22Rv1 (cell line): Measurements from ENCODE around the gene GRM1.

ENCODE experiments used
- H3K27ac ChIP-seq: fragments of 450-650 bp; 2 replicates; pipeline ENCODE4 v1.5.1; 2017
- CTCF ChIP-seq: fragments of 450-650 bp; IDR thresholded peaks from 2 replicates; pipeline ENCODE4 v1.5.1; 2017; ENCODE audit warnings: mild to moderate bottlenecking
- ZFX ChIP-seq: fragments of 450-650 bp; IDR thresholded peaks from 2 replicates; pipeline ENCODE4 v1.6.1; 2017; ENCODE audit warnings: antibody characterized with exemption, borderline replicate concordance

GRM1 gene

GRCh38 chr6:146113084-146113623, 84.3 kb downstream of the GRM1 start:
- H3K27ac ChIP-seq = no peak overlapping the region
- no peak for TF ChIP-seq ZFX
- no peak for TF ChIP-seq CTCF

DNA sequence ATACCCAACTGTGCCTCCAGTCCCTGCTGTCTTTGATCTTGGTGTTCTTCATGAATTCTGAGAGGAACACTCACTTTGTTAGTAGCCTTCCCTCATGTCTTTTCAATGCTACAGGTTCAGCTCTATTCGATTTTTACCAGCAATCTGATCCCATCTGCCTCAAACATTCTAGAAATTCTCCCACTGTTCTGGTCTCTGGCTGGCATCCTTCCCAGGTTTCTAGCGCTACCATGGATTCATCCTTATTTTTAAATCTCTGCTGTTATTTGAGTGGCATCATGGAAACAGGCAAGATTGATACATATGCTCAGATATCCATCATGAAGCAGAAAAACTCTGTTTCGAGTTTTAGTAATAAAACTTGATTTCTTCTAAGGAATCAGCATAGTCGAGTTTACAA, 94.8 kb downstream of the GRM1 start:
- TF ChIP-seq CTCF (no peak), ZFX (no peak)
- no peak overlapping the region for H3K27ac ChIP-seq

DNA sequence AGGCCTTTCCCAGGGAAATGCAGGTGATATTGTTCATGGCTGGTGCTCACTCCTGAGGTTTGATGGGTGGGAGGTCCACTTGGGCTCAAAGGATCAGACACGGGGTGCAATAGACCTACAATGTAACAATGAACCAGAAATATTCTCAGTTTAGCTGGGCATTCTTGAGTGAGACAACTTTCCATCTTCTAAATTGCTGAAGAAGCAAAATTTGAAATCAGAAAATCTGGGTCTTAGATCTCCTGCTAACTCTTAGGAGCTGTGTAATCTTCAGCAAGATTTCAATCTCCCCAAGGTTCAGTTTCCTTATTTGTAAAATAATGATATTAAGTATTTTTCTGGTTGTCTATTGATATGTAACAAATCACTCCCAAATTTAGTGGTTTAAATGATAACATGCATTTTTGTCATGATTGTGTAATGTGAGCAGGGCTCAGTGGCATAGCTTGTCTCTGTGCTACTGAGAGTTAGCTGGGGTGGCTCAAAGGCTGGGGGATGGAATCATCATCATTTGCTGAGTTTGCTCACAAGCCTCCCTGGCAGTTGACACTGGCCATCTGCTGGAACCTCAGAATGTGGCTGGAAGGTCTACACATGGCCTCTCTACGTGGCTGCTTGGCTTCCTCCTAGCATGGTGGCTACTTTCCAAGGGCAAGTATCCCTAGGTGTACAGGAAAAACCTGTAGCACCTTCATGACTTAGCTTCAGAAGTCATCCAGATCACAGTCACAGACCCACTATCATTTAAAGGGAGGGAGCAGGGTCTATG, 98.8 kb downstream of the GRM1 start:
- no peak overlapping the region for H3K27ac ChIP-seq
- TF ChIP-seq ZFX = no peak

- H3K27ac ChIP-seq = no peak overlapping the region
- TF ChIP-seq ZFX (no peak), CTCF (no peak)
These were observed 105.0 kb downstream of the GRM1 start for GRCh38 chr6:146133866-146134265.

DNA sequence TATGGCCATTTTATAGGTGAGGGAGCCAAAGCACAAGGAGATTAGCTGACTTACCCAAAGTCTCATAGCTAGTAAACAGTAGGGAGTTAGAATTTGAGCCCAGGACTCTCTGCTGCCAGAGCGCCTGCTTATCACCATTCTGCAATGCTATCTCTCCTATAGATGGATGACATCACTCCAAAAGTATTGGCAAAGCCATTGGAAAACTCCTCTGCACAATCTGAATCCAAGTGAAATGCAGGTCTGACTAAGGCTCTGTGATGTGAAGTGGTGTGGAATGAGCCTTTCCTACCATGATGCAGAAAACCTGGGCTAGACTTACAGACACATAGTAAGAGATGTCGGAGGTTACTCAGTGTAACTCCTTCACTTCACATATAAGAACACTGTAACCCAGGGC, 106.3 kb downstream of the GRM1 start:
- no peak overlapping the region for H3K27ac ChIP-seq
- TF ChIP-seq CTCF = no peak
- TF ChIP-seq ZFX = no peak

GRCh38 chr6:146146836-146147235, 118.0 kb downstream of the GRM1 start:
- TF ChIP-seq ZFX (no peak), CTCF (no peak)
- H3K27ac ChIP-seq = no peak overlapping the region

DNA sequence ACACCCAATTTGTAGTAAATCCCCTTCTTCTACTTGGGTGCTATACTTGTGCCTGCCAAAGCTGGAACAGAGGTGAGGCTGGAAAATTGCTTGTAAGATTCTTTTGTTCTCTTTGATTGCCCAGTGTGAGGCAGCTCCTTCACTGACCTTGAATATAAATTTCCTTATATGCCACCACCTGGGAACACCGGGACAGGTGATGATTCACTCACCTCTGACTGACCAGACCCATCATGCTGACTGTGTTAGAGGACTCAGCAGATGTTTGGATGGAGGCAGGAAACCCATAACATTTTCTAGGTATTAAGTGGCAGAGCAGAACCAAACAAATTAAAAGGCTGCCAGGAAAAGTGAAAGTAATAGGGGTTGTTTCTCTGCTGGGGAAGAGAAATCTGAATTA, 120.9 kb downstream of the GRM1 start:
- no peak overlapping the region for H3K27ac ChIP-seq
- TF ChIP-seq CTCF = no peak
- TF ChIP-seq ZFX = no peak
